ENCODE results near the gene OTULIN.

- no peak for TF ChIP-seq CTCF (IDR thresholded peaks at IDR 0.05; ENCODE audit: low read length)
- TF ChIP-seq EZH2 (IDR thresholded peaks at IDR 0.05; ENCODE audit: borderline replicate concordance, low read length) = no peak
These were observed 15.1 kb downstream of the OTULIN start for GRCh38 chr5:14679595-14679994.
